Measurements from ENCODE around the gene RNF149.

Gene RNF149

GRCh38 chr2:101231937-101232730, 76.4 kb downstream of the RNF149 start:
- DNase-seq (ENCODE audit: low read depth in 2 of 2) = no peak

- no peak for DNase-seq (ENCODE audit: low read depth in 2 of 2)
These were observed 77.3 kb downstream of the RNF149 start for GRCh38 chr2:101231240-101231639.

- DNase-seq (ENCODE audit: low read depth in 2 of 2) = no peak
These were observed 77.9 kb downstream of the RNF149 start for GRCh38 chr2:101230541-101231001.

All from stimulated activated CD8-positive, alpha-beta memory T cell treated with anti-CD3 and anti-CD28 coated beads, Interleukin-2, amount 100 ng/mL, for 48 hours (primary cell).